Skeletal muscle tissue (tissue), 4 donors: ENCODE measurements around the gene PRKAR2A. TPM values are rescaled to one million over a fixed set of nuclear protein-coding genes. Genes with fewer than 3 reads are reported as not detected.
"Not testable (repeated sequence)": the region's sequence is repeated elsewhere in the genome, so short reads cannot be mapped to it uniquely, and the experiment has no call there.

ENCODE experiments used
- H3K27ac ChIP-seq: one replicate; pipeline ENCODE4 v1.7.0; 2013; ENCODE audit warnings: mild to moderate bottlenecking, low read depth, low read length, inconsistent platforms
- H3K27me3 ChIP-seq, 3 donors: one replicate each; pipeline ENCODE4 v1.7.0; 2013; ENCODE audit warnings: low read length in 3 of 3; ENCODE audit not compliant: control insufficient read depth in 3 of 3, insufficient read depth in 3 of 3
- H3K36me3 ChIP-seq, 3 donors: one replicate each; pipeline ENCODE4 v1.7.0; 2013; ENCODE audit warnings: low read length in 3 of 3; ENCODE audit not compliant: control insufficient read depth in 3 of 3, insufficient read depth in 3 of 3
- H3K4me1 ChIP-seq, 3 donors: one replicate each; pipeline ENCODE4 v1.7.0; 2013; ENCODE audit warnings: low read length in 3 of 3, mild to moderate bottlenecking in 3 of 3; ENCODE audit not compliant: control insufficient read depth in 3 of 3, insufficient read depth in 3 of 3
- H3K4me3 ChIP-seq, 3 donors: one replicate each; pipeline ENCODE4 v1.7.0; 2013; ENCODE audit warnings: low read length in 3 of 3
- H3K9ac ChIP-seq, 3 donors: one replicate each; pipeline ENCODE4 v1.7.0; 2013; ENCODE audit warnings: low read length in 3 of 3, mild to moderate bottlenecking in 3 of 3, moderate library complexity in 2 of 3, low read depth in 1 of 3
- H3K9me3 ChIP-seq, 3 donors: one replicate each; pipeline ENCODE4 v1.7.0; 2013; ENCODE audit warnings: low read length in 3 of 3; ENCODE audit not compliant: control insufficient read depth in 3 of 3
- total RNA-seq: library from RNA; depleted of rRNA; stranded (reverse); fragments of >200 nt; gene quantifications from one replicate; pipeline ENCODE4 v1.2.3, GENCODE V29; 2014
- donor health status: Osteomylitis.

Gene PRKAR2A
- total RNA-seq, 1 donor from 2014 or later, result 26.6 TPM

DNA sequence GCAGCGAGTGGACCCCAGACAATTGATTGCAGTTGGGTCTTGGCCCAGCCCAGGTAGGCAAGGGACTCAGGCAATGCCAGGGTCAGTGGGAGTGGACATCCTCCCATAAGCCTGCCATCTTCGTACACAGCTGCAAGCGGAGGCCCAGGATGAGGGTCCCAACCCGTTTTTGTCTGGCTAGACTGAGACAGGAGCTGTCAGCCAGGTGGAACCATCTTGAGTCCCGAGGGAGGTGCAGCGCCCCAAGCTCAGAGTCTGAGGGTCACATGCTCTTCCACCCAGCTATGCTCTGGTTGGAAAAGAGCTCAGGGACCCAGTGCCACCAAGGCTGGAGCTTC is 108.1 kb downstream of the PRKAR2A start:
- H3K36me3 ChIP-seq, result no peaks in the 10 kb centered on the region
- peak overlapping the region in 2 of 3 donors; percentile 52 to 70 for H3K4me3 ChIP-seq
- no peaks in the 10 kb centered on the region for H3K9me3 ChIP-seq
- no peaks in the 10 kb centered on the region for H3K27me3 ChIP-seq
- H3K27ac ChIP-seq, result peak overlapping the region; percentile 67
- H3K9ac ChIP-seq, result peak overlapping the region; percentile 32 to 78 (median 51)
- H3K4me1 ChIP-seq, result peaks cover 22 to 33% (median 30%) of the 10 kb centered on the region in 3 donors

- no peaks in the 10 kb centered on the region for H3K9me3 ChIP-seq
- H3K27me3 ChIP-seq, result no peaks in the 10 kb centered on the region
- no peaks in the 10 kb centered on the region for H3K36me3 ChIP-seq
- peak overlapping the region; percentile 67 for H3K27ac ChIP-seq
- peaks cover 22 to 33% (median 30%) of the 10 kb centered on the region in 3 donors for H3K4me1 ChIP-seq
- peak overlapping the region; percentile 32 to 78 (median 51) for H3K9ac ChIP-seq
- peak overlapping the region in 2 of 3 donors; percentile 52 to 70 for H3K4me3 ChIP-seq
Measured at GRCh38 chr3:48738926-48739616, 108.6 kb downstream of the PRKAR2A start.

DNA sequence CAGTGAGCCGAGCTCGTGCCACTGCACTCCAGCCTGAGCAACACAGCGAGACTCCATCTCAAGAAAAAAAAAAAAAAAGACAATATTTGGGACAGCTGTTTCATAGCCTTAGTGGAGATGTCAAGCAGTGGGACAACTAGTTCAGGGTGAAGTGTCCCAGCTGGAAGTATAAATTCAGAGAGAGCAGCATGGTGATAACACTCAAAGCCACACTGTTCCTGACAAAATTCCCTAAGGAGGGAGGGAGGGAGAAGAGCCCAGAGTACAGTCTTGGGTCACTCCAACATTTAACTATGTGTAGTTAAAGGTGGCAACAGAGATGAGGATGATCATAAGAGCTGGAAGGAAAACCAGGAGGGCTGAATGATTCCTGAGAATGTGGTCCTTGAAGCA is 109.5 kb downstream of the PRKAR2A start:
- no peak overlapping the region for H3K9ac ChIP-seq
- peaks cover 22 to 33% (median 30%) of the 10 kb centered on the region in 3 donors for H3K4me1 ChIP-seq
- H3K4me3 ChIP-seq, result no peak overlapping the region
- no peaks in the 10 kb centered on the region for H3K9me3 ChIP-seq
- no peaks in the 10 kb centered on the region for H3K36me3 ChIP-seq
- no peaks in the 10 kb centered on the region for H3K27me3 ChIP-seq
- H3K27ac ChIP-seq, result peak overlapping the region; percentile 64

DNA sequence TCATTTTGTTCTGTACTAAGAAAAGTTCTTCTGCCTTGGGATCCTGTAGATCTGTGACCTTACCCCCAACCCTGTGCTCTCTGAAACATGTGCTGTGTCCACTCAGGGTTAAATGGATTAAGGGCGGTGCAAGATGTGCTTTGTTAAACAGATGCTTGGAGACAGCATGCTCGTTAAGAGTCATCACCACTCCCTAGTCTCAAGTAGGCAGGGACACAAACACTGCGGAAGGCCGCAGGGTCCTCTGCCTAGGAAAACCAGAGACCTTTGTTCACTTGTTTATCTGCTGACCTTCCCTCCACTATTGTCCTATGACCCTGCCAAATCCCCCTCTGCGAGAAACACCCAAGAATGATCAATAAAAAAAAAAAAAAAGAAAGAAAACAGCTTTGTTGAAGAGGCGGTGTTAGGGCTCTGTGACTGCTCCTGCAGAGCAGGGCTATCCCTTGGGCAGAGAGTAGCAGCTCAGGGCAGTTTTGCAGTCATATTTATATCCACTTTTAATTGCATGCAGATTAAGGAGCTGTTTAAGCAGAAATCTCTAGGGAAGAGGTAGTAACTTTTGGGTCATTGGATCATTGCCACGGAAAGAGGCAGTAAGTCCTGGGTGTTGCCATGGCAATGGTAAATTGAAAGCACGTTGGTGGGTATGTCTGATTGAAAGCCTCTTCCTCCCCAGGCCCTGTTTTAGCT is 112.5 kb downstream of the PRKAR2A start:
- H3K4me1 ChIP-seq, result peaks cover 16 to 21% (median 20%) of the 10 kb centered on the region in 3 donors
- H3K9me3 ChIP-seq, H3K36me3 ChIP-seq, H3K9ac ChIP-seq, H3K27ac ChIP-seq, H3K4me3 ChIP-seq, H3K27me3 ChIP-seq: not testable (repeated sequence)

DNA sequence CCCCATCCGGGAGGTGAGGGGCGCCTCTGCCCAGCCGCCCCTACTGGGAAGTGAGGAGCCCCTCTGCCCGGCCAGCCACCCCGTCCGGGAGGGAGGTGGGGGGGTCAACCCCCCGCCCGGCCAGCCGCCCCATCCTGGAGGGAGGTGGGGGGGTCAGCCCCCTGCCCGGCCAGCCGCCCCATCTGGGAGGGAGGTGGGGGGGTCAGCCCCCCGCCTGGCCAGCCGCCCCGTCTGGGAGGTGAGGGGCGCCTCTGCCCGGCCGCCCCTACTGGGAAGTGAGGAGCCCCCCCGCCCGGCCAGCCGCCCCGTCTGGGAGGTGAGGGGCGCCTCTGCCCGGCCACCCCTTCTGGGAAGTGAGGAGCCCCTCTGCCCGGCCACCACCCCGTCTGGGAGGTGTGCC is 113.1 kb downstream of the PRKAR2A start:
- not testable (repeated sequence) for H3K27ac ChIP-seq, H3K36me3 ChIP-seq, H3K9ac ChIP-seq, H3K4me3 ChIP-seq, H3K9me3 ChIP-seq, H3K27me3 ChIP-seq
- H3K4me1 ChIP-seq, result peaks cover 9 to 14% (median 13%) of the 10 kb centered on the region in 3 donors

- H3K4me1 ChIP-seq, H3K36me3 ChIP-seq, H3K9ac ChIP-seq, H3K27me3 ChIP-seq, H3K4me3 ChIP-seq, H3K27ac ChIP-seq, H3K9me3 ChIP-seq: not testable (repeated sequence)
Measured at GRCh38 chr3:48733752-48734518, 113.7 kb downstream of the PRKAR2A start.

- no peaks in the 10 kb centered on the region for H3K36me3 ChIP-seq
- H3K9ac ChIP-seq, result no peak overlapping the region
- H3K4me3 ChIP-seq, result no peak overlapping the region
- no peaks in the 10 kb centered on the region for H3K27me3 ChIP-seq
- H3K4me1 ChIP-seq, result no peaks in the 10 kb centered on the region
- no peak overlapping the region for H3K27ac ChIP-seq
- no peaks in the 10 kb centered on the region for H3K9me3 ChIP-seq
Measured at GRCh38 chr3:48727511-48727910, 120.2 kb downstream of the PRKAR2A start.

- not testable (repeated sequence) for H3K27ac ChIP-seq, H3K9ac ChIP-seq, H3K4me1 ChIP-seq, H3K9me3 ChIP-seq, H3K27me3 ChIP-seq, H3K4me3 ChIP-seq, H3K36me3 ChIP-seq
Measured at GRCh38 chr3:48725185-48725855, 122.4 kb downstream of the PRKAR2A start.

DNA sequence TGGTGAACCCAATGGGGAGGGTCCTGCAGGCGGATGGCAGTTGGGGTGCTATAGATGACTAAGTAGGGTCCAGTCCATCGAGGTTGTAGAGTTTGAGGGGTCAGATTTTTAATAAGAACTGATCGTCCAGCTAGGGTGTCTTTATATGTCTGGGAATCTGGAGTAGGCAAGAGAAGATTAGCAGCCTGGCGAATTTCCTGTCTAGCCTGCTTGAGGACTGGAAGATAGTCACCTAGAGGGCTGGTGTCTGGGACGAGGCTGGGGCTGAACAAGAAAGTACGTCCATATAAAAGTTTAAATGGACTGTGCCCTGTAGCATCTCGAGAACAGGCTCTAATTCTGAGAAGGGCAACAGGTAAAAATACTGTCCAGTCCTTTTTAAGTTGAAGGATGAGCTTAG is 123.9 kb downstream of the PRKAR2A start:
- no peaks in the 10 kb centered on the region for H3K36me3 ChIP-seq
- H3K4me1 ChIP-seq, result no peaks in the 10 kb centered on the region
- H3K9ac ChIP-seq, result no peak overlapping the region
- H3K27ac ChIP-seq, result no peak overlapping the region
- no peaks in the 10 kb centered on the region for H3K9me3 ChIP-seq
- H3K27me3 ChIP-seq, result no peaks in the 10 kb centered on the region
- H3K4me3 ChIP-seq, result no peak overlapping the region
